Measurements from ENCODE around the gene MYL5. TPM values are rescaled to one million over a fixed set of nuclear protein-coding genes. Genes with fewer than 3 reads are reported as not detected.

The MYL5 gene
- total and polyA plus RNA-seq, 2 of the 4 experiments (the other 2 are of a cell fraction): 9.1 to 16.0 TPM

DNA sequence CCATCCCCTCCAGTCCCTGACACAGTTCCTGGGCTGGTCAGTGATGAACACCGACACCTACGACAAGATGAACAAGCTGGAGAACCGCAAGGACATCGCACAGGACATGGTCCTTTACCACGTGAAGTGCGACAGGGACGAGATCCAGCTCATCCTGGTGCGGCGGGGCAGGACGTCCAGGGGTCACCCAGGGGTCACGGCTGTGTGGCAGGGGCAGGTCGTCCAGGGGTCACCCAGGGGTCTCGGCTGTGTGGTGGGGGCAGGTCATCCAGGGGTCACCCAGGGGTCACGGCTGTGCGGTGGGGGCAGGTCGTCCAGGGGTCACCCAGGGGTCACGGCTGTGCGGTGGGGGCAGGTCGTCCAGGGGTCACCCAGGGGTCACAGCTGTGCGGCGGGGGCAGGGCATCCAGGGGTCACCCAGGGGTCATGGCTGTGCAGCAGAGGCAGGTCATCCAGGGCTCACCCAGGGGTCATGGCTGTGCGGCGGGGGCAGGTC lies 17.0 kb upstream of the MYL5 start:
- no peak overlapping the region for H4K8ac ChIP-seq (ENCODE audit: low read depth in 2 of 2, low read length in 2 of 2)
- H3K4ac ChIP-seq (ENCODE audit: low read depth, low read length): no peak overlapping the region
- H2BK120ac ChIP-seq (ENCODE audit: low read depth, low read length): no peak overlapping the region
- H3K18ac ChIP-seq (ENCODE audit: low read depth, low read length): no peak overlapping the region
- no peak overlapping the region for H2BK15ac ChIP-seq (ENCODE audit: low read depth, low read length)
- in situ Hi-C loops (cut with MboI; ENCODE audit: low sequenced_read_pairs) (no loop called here), dilution Hi-C loops (cut with HindIII; ENCODE audit: low sequenced_read_pairs, unreplicated experiment) (no loop called here), intact Hi-C loops (cut with micrococcal nuclease) (no loop called here)
- no peak overlapping the region for H3K4me3 ChIP-seq (ENCODE audit: insufficient read depth, low read depth, low read length)
- H3K9ac ChIP-seq (ENCODE audit: low read depth, low read length): no peak overlapping the region
- no peak overlapping the region for H4K5ac ChIP-seq (ENCODE audit: low read depth, low read length)
- H4K91ac ChIP-seq (ENCODE audit: insufficient read depth, low read depth, low read length): no peak overlapping the region
- ATAC-seq (ENCODE audit: low read depth) (no peak), DNase-seq (no peak)
- no TSS peak for BruUV-seq (replicated peaks)
- H2AK9ac ChIP-seq (replicated peaks; ENCODE audit: low read depth, low read length, poor library complexity): no peak overlapping the region
- no peak overlapping the region for H3K56ac ChIP-seq (ENCODE audit: extremely low read depth, insufficient read depth, low read length)
- TF ChIP-seq RAD21 (IDR thresholded peaks at IDR 0.05; ENCODE audit: low read length): no peak
- no peak for TF ChIP-seq BHLHE40 (IDR thresholded peaks at IDR 0.05; ENCODE audit: low read depth, low read length)
- no peak for TF ChIP-seq MAFK (IDR thresholded peaks at IDR 0.05; ENCODE audit: low read depth, low read length)
- TF ChIP-seq, protein P1, sequence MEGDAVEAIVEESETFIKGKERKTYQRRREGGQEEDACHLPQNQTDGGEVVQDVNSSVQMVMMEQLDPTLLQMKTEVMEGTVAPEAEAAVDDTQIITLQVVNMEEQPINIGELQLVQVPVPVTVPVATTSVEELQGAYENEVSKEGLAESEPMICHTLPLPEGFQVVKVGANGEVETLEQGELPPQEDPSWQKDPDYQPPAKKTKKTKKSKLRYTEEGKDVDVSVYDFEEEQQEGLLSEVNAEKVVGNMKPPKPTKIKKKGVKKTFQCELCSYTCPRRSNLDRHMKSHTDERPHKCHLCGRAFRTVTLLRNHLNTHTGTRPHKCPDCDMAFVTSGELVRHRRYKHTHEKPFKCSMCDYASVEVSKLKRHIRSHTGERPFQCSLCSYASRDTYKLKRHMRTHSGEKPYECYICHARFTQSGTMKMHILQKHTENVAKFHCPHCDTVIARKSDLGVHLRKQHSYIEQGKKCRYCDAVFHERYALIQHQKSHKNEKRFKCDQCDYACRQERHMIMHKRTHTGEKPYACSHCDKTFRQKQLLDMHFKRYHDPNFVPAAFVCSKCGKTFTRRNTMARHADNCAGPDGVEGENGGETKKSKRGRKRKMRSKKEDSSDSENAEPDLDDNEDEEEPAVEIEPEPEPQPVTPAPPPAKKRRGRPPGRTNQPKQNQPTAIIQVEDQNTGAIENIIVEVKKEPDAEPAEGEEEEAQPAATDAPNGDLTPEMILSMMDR (conservative IDR thresholded peaks at IDR 0.05; ENCODE audit: low read depth, low read length): no peak
- no peak for TF ChIP-seq MAZ (IDR thresholded peaks at IDR 0.05; ENCODE audit: borderline replicate concordance, low read depth, low read length)
- TF ChIP-seq RFX5 (IDR thresholded peaks at IDR 0.05; ENCODE audit: low read depth, low read length): no peak
- no peak for TF ChIP-seq FOS (IDR thresholded peaks at IDR 0.05; ENCODE audit: low read depth, low read length)
- TF ChIP-seq ELK1 (IDR thresholded peaks at IDR 0.05; ENCODE audit: borderline replicate concordance, low read depth, low read length): no peak
- TF ChIP-seq USF2 (IDR thresholded peaks at IDR 0.05; ENCODE audit: low read depth, low read length): no peak
- no peak for TF ChIP-seq CEBPB (IDR thresholded peaks at IDR 0.05; ENCODE audit: low read depth, low read length)
- no peak for TF ChIP-seq CHD1 (IDR thresholded peaks at IDR 0.05; ENCODE audit: low read depth, low read length)
- no peak for TF ChIP-seq RCOR1 (IDR thresholded peaks at IDR 0.05; ENCODE audit: insufficient replicate concordance, low read length)
- H3K9me3 ChIP-seq (ENCODE audit: control insufficient read depth, insufficient read depth, low read length): peaks cover 18% of the 10 kb centered on the region
- POLR2A ChIA-PET (ENCODE audit: unreplicated experiment): no interaction called here
- H3K79me1 ChIP-seq (ENCODE audit: low read depth in 1 of 2, low read length in 2 of 2): no peaks in the 10 kb centered on the region
- H3K4me2 ChIP-seq (ENCODE audit: low read depth, low read length): no peak overlapping the region
- H3K9me1 ChIP-seq (ENCODE audit: insufficient read depth, low read length): no peaks in the 10 kb centered on the region
- no peak overlapping the region for H3K23ac ChIP-seq (ENCODE audit: low read depth, low read length)
- H3K4me1 ChIP-seq (ENCODE audit: control insufficient read depth, insufficient read depth, low read length): no peaks in the 10 kb centered on the region
- H2BK5ac ChIP-seq (ENCODE audit: low read depth, low read length, poor library complexity, severe bottlenecking): no peak overlapping the region
- WGBS, 2 experiments (ENCODE audit: extremely low coverage in 2 of 2, insufficient read length in 1 of 2): 85% methylated on average over 20 of the region's 23 CpGs; no CpG with 5 or more reads in 1 of the 2 experiments
- H3K36me3 ChIP-seq (ENCODE audit: control insufficient read depth, insufficient read depth, low read length): no peaks in the 10 kb centered on the region
- peaks cover under 1% of the 10 kb centered on the region; the same call in 1 of the 2 replicates for H3K27me3 ChIP-seq (ENCODE audit: control insufficient read depth, insufficient read depth, low read length)
- no peak overlapping the region for H2AFZ ChIP-seq (replicated peaks; ENCODE audit: low read length, poor library complexity)
- no peaks in the 10 kb centered on the region for H4K20me1 ChIP-seq (ENCODE audit: insufficient read depth, low read length)
- no peak overlapping the region for H3K14ac ChIP-seq (replicated peaks; ENCODE audit: low read depth, low read length)
- no peak overlapping the region for H3K27ac ChIP-seq (ENCODE audit: insufficient read depth, low read length)
- CTCF ChIA-PET: no interaction called here
- H2AK5ac ChIP-seq (ENCODE audit: low read depth, low read length): no peak overlapping the region
- H2BK20ac ChIP-seq (ENCODE audit: low read depth, low read length): no peak overlapping the region

All from IMR-90 (cell line).